Measurements from ENCODE around the gene TMEM41B. TPM values are rescaled to one million over a fixed set of nuclear protein-coding genes. Genes with fewer than 3 reads are reported as not detected.

TMEM41B gene
- total RNA-seq, 5 donors from 2014 or later (not counting 1 experiment from before 2014, with no cell fraction given), result 29.0 to 55.6 (median 42.7) TPM

GRCh38 chr11:9313648-9314290 is 624 bp downstream of the TMEM41B start:
- under 1% methylated on average over 21 of the region's 27 CpGs for WGBS (ENCODE audit: insufficient coverage)

DNA sequence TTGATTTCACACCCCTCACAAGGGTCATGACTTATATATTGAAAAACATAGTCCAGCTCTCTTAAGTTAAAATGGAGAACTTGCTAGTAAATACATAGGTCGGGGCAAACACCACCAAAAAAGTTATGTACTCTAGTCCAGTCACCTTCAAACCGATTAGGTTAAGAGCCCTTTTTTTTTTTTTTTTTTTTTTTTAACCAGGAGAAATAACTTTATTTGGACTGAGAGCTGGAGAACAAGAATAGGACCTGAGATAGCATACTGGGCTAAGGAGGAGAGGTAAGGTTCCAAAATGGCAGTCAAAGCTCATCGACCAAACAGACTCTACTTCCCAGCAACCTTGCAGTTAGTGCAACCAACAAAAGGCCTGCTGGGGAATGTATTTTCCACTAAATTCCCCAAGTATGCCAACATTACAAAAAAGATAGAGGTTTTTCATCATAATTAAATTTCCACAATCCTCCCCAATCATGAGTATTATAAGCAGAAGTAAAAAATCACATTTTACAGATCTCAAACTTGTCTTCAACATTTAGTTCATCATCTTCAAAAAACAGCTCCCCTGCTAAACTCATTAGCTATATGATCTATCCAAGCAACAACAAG is 3.8 kb downstream of the TMEM41B start:
- DNase-seq, result no peak
- Histone ChIP-seq H3K9me3 (no peaks in the 10 kb centered on the region), H3K27ac (ENCODE audit: low read length) (no peak overlapping the region), H3K36me3 (ENCODE audit: control insufficient read depth in 2 of 2, extremely low read depth in 1 of 2, insufficient read depth in 1 of 2, low read length in 1 of 2) (no peaks in the 10 kb centered on the region), H3K27me3 (replicated peaks in 1 of 2; ENCODE audit: control insufficient read depth in 2 of 2, extremely low read depth in 1 of 2, insufficient read depth in 2 of 2, low read length in 1 of 2) (no peaks in the 10 kb centered on the region), H3K4me1 (ENCODE audit: control insufficient read depth in 1 of 2, extremely low read depth in 1 of 2, insufficient read depth in 2 of 2, low read length in 2 of 2) (peaks cover 15 to 26% of the 10 kb centered on the region in 2 experiments), H3K4me3 (ENCODE audit: control insufficient read depth in 1 of 2, extremely low read depth in 1 of 2, low read length in 1 of 2) (no peak overlapping the region)
- Mint-ChIP-seq H3K27me3 (no peaks in the 10 kb centered on the region), H3K4me1 (peaks cover 51 to 63% (median 56%) of the 10 kb centered on the region in 3 donors), H3K27ac (peak overlapping the region; percentile 7 to 45), H3K4me3 (peak overlapping the region in 1 of 3 donors; percentile 100), H3K9me3 (no peaks in the 10 kb centered on the region), H3K36me3 (peaks cover 16% of the 10 kb centered on the region)
- WGBS (ENCODE audit: insufficient coverage), result no CpG with 5 or more reads among the region's 3 CpGs
- ATAC-seq (replicated peaks in 1 of 4), result no peak
- ChIA-PET CTCF (interaction anchor here (0.6 to 1.1 kb wide), 4 partner anchors 36 to 287 kb away, joined by 3 to 5 read pairs (median 4); no protein-coding TSS in a partner anchor), POLR2A (interaction anchor here (0.6 to 1.1 kb wide), 8 partner anchors 9 to 92 kb away, joined by 3 to 13 read pairs (median 3); partner anchors contain the start of gene IPO7 (in 1 of the 2))

More at GRCh38 chr11:9313648-9314290, 624 bp downstream of the TMEM41B start:
- ATAC-seq (replicated peaks in 1 of 4), result peak; percentile 6 to 24 (median 16)
- DNase-seq, result peak in 22 of 35 experiments; percentile 4 to 50 (median 16)
- Histone ChIP-seq H3K4me3 (ENCODE audit: control insufficient read depth in 1 of 2, extremely low read depth in 1 of 2, low read length in 1 of 2) (peak overlapping the region; percentile 92 to 95), H3K4me1 (ENCODE audit: control insufficient read depth in 1 of 2, extremely low read depth in 1 of 2, insufficient read depth in 2 of 2, low read length in 2 of 2) (peaks cover 15 to 26% of the 10 kb centered on the region in 2 experiments), H3K36me3 (ENCODE audit: control insufficient read depth in 2 of 2, extremely low read depth in 1 of 2, insufficient read depth in 1 of 2, low read length in 1 of 2) (no peaks in the 10 kb centered on the region), H3K9me3 (no peaks in the 10 kb centered on the region), H3K27me3 (replicated peaks in 1 of 2; ENCODE audit: control insufficient read depth in 2 of 2, extremely low read depth in 1 of 2, insufficient read depth in 2 of 2, low read length in 1 of 2) (peaks cover 0 to 5% of the 10 kb centered on the region in 2 experiments), H3K27ac (ENCODE audit: low read length) (peak overlapping the region; percentile 84)
- peaks cover 6 to 14% of the 10 kb centered on the region in 2 donors for H3K27me3 Mint-ChIP-seq
- H3K9me3 Mint-ChIP-seq, result no peaks in the 10 kb centered on the region
- H3K4me3 Mint-ChIP-seq, result peak overlapping the region; percentile 94 to 100 (median 99)
- peaks cover 37 to 51% (median 45%) of the 10 kb centered on the region in 3 donors for H3K4me1 Mint-ChIP-seq
- CTCF ChIA-PET, result interaction anchor here (0.5 to 1.9 kb wide), 7 partner anchors 26 to 190 kb away, joined by 3 to 7 read pairs (median 5); no protein-coding TSS in a partner anchor
- POLR2A ChIA-PET, result interaction anchor here (0.6 to 1.4 kb wide), 6 partner anchors 33 to 158 kb away, joined by 3 to 10 read pairs (median 4); partner anchors contain the start of genes DENND5A (in 1 of the 2) and ZNF143 (in 1 of the 2)
- H3K27ac Mint-ChIP-seq, result peak overlapping the region; percentile 99
- H3K36me3 Mint-ChIP-seq, result peaks cover 10% of the 10 kb centered on the region

DNA sequence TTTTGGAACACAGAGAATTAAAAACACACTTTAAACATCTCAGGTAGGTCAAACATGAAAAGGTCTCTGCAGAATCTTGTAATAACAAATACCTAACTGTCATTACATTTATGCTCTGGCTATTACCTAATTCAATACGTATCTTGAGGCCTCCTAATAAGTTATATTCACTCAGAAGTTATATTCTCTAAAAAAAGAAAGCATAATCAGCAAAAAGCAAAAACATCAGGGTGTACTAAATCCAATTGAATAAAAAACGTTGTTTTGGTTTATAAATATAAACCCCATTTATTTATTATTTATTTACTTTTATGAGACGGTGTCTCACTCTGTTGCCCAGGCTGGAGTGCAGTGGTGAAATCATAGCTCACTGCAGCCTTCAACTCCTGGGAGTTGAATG is 10.2 kb downstream of the TMEM41B start:
- H3K27me3 Mint-ChIP-seq, result no peaks in the 10 kb centered on the region
- Histone ChIP-seq H3K27me3 (replicated peaks in 1 of 2; ENCODE audit: control insufficient read depth in 2 of 2, extremely low read depth in 1 of 2, insufficient read depth in 2 of 2, low read length in 1 of 2) (no peaks in the 10 kb centered on the region), H3K36me3 (ENCODE audit: control insufficient read depth in 2 of 2, extremely low read depth in 1 of 2, insufficient read depth in 1 of 2, low read length in 1 of 2) (peaks cover 0 to 5% of the 10 kb centered on the region in 2 donors), H3K27ac (ENCODE audit: low read length) (no peak overlapping the region), H3K4me1 (ENCODE audit: control insufficient read depth in 1 of 2, extremely low read depth in 1 of 2, insufficient read depth in 2 of 2, low read length in 2 of 2) (no peaks in the 10 kb centered on the region), H3K9me3 (no peaks in the 10 kb centered on the region), H3K4me3 (ENCODE audit: control insufficient read depth in 1 of 2, extremely low read depth in 1 of 2, low read length in 1 of 2) (no peak overlapping the region)
- DNase-seq, result no peak
- POLR2A ChIA-PET, result no interaction called here
- no CpG with 5 or more reads among the region's 3 CpGs for WGBS (ENCODE audit: insufficient coverage)
- H3K4me3 Mint-ChIP-seq, result no peak overlapping the region
- peaks cover 23 to 28% (median 26%) of the 10 kb centered on the region in 3 donors for H3K4me1 Mint-ChIP-seq
- H3K9me3 Mint-ChIP-seq, result no peaks in the 10 kb centered on the region
- no peak overlapping the region for H3K27ac Mint-ChIP-seq
- peaks cover 6% of the 10 kb centered on the region for H3K36me3 Mint-ChIP-seq
- CTCF ChIA-PET, result no interaction called here
- ATAC-seq (replicated peaks in 1 of 4), result no peak

DNA sequence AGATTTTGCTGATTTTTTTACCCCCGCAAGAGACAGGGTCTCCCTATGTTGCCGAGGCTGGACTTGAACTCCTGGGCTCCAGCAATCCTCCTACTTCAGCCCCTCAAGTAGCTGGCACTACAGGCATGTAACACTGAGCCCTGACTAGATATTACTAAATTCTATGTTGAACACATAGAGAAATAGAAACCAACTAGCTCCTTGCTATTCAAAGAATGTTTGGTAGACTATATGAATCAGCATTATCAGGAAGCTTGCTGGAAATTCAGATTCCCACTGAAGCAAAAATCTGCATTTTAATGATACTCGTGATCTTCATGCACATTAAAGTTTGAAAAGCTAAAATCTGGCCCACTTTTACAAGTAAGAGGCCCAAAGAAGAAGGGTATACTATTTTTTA is 11.9 kb downstream of the TMEM41B start:
- H3K4me1 ChIP-seq (ENCODE audit: control insufficient read depth in 1 of 2, extremely low read depth in 1 of 2, insufficient read depth in 2 of 2, low read length in 2 of 2), result no peaks in the 10 kb centered on the region
- POLR2A ChIA-PET, result interaction anchor here (0.6 to 1.2 kb wide), 2 partner anchors 8 to 87 kb away, joined by 5 to 6 read pairs; no protein-coding TSS in a partner anchor
- Mint-ChIP-seq H3K9me3 (no peaks in the 10 kb centered on the region), H3K27ac (no peak overlapping the region), H3K27me3 (no peaks in the 10 kb centered on the region), H3K4me3 (no peak overlapping the region), H3K4me1 (peaks cover 15 to 20% (median 18%) of the 10 kb centered on the region in 3 donors), H3K36me3 (peaks cover 3% of the 10 kb centered on the region)
- H3K27me3 ChIP-seq (replicated peaks in 1 of 2; ENCODE audit: control insufficient read depth in 2 of 2, extremely low read depth in 1 of 2, insufficient read depth in 2 of 2, low read length in 1 of 2), result no peaks in the 10 kb centered on the region
- H3K36me3 ChIP-seq (ENCODE audit: control insufficient read depth in 2 of 2, extremely low read depth in 1 of 2, insufficient read depth in 1 of 2, low read length in 1 of 2), result peaks cover 7 to 12% of the 10 kb centered on the region in 2 donors
- DNase-seq (no peak), ATAC-seq (replicated peaks in 1 of 4) (no peak)
- WGBS (ENCODE audit: insufficient coverage), result no CpG with 5 or more reads among the region's 3 CpGs
- H3K27ac ChIP-seq (ENCODE audit: low read length), result no peak overlapping the region
- no peaks in the 10 kb centered on the region for H3K9me3 ChIP-seq
- no peak overlapping the region for H3K4me3 ChIP-seq (ENCODE audit: control insufficient read depth in 1 of 2, extremely low read depth in 1 of 2, low read length in 1 of 2)
- CTCF ChIA-PET, result interaction anchor here in 1 of 2 donors (0.9 kb wide), 1 partner anchor 70 kb away, joined by 3 read pairs; no protein-coding TSS in a partner anchor

DNA sequence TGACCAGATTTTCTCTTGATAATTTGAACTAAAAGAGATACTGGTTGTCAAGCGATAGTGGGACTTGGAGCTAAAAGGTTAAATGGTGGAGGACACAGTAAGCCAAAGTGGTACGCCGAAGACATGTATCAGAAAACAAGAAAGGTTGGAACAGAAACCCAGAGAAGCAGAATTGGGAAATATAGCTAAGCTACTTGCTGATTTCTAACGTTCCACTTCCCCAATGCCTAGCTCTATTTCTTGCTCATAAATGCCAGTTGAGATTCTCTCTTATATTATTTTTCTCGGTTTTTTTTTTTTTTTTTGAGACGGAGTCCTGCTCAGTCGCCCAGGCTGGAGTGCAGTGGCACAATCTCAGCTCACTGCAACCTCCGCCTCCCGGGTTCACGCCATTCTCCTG is 12.7 kb downstream of the TMEM41B start:
- ATAC-seq (replicated peaks in 1 of 4) (no peak), DNase-seq (no peak)
- Mint-ChIP-seq H3K27me3 (no peaks in the 10 kb centered on the region), H3K27ac (peak overlapping the region in 1 of 2 donors; percentile 22), H3K9me3 (no peaks in the 10 kb centered on the region), H3K36me3 (peaks cover 3% of the 10 kb centered on the region), H3K4me3 (no peak overlapping the region), H3K4me1 (peaks cover 11 to 16% (median 14%) of the 10 kb centered on the region in 3 donors)
- ChIA-PET POLR2A (interaction anchor here (0.6 to 1.2 kb wide), 4 partner anchors 9 to 88 kb away, joined by 5 to 13 read pairs (median 8); no protein-coding TSS in a partner anchor), CTCF (interaction anchor here in 1 of 2 donors (0.7 to 0.9 kb wide), 2 partner anchors 19 to 71 kb away, joined by 3 read pairs; no protein-coding TSS in a partner anchor)
- no peaks in the 10 kb centered on the region for H3K9me3 ChIP-seq
- H3K36me3 ChIP-seq (ENCODE audit: control insufficient read depth in 2 of 2, extremely low read depth in 1 of 2, insufficient read depth in 1 of 2, low read length in 1 of 2), result peaks cover 12 to 15% of the 10 kb centered on the region in 2 donors
- H3K27me3 ChIP-seq (replicated peaks in 1 of 2; ENCODE audit: control insufficient read depth in 2 of 2, extremely low read depth in 1 of 2, insufficient read depth in 2 of 2, low read length in 1 of 2), result no peaks in the 10 kb centered on the region
- no peak overlapping the region for H3K4me3 ChIP-seq (ENCODE audit: control insufficient read depth in 1 of 2, extremely low read depth in 1 of 2, low read length in 1 of 2)
- WGBS (ENCODE audit: insufficient coverage), result 98% methylated on average over 6 of the region's 10 CpGs
- H3K4me1 ChIP-seq (ENCODE audit: control insufficient read depth in 1 of 2, extremely low read depth in 1 of 2, insufficient read depth in 2 of 2, low read length in 2 of 2), result no peaks in the 10 kb centered on the region
- no peak overlapping the region for H3K27ac ChIP-seq (ENCODE audit: low read length)

GRCh38 chr11:9293646-9294045 is 20.7 kb downstream of the TMEM41B start:
- peaks cover 0 to 10% (median 2%) of the 10 kb centered on the region in 3 donors for H3K4me1 Mint-ChIP-seq
- Histone ChIP-seq H3K27ac (ENCODE audit: low read length) (no peak overlapping the region), H3K9me3 (no peaks in the 10 kb centered on the region), H3K36me3 (ENCODE audit: control insufficient read depth in 2 of 2, extremely low read depth in 1 of 2, insufficient read depth in 1 of 2, low read length in 1 of 2) (peaks cover 14 to 16% of the 10 kb centered on the region in 2 donors), H3K4me1 (ENCODE audit: control insufficient read depth in 1 of 2, extremely low read depth in 1 of 2, insufficient read depth in 2 of 2, low read length in 2 of 2) (no peaks in the 10 kb centered on the region), H3K4me3 (ENCODE audit: control insufficient read depth in 1 of 2, extremely low read depth in 1 of 2, low read length in 1 of 2) (no peak overlapping the region), H3K27me3 (replicated peaks in 1 of 2; ENCODE audit: control insufficient read depth in 2 of 2, extremely low read depth in 1 of 2, insufficient read depth in 2 of 2, low read length in 1 of 2) (no peaks in the 10 kb centered on the region)
- no CpG with 5 or more reads among the region's 7 CpGs for whole genome bisulfite sequencing (ENCODE audit: insufficient coverage)
- no peaks in the 10 kb centered on the region for H3K9me3 Mint-ChIP-seq
- H3K4me3 Mint-ChIP-seq, result no peak overlapping the region
- ChIA-PET CTCF (interaction anchor here in 1 of 2 donors (0.6 to 0.7 kb wide), 3 partner anchors 8 to 130 kb away, joined by 4 to 6 read pairs (median 4); no protein-coding TSS in a partner anchor), POLR2A (no interaction called here)
- no peak for ATAC-seq (replicated peaks in 1 of 4)
- no peaks in the 10 kb centered on the region for H3K27me3 Mint-ChIP-seq
- no peak for DNase-seq
- peaks cover 16% of the 10 kb centered on the region for H3K36me3 Mint-ChIP-seq
- no peak overlapping the region for H3K27ac Mint-ChIP-seq
